Hindlimb muscle (tissue), 1 donor: ENCODE results near the gene DPYD. TPM values are rescaled to one million over a fixed set of nuclear protein-coding genes. Genes with fewer than 3 reads are reported as not detected.

Source experiments
- DNase-seq: peaks from one replicate; pipeline ENCODE4 v3.0.0-alpha.2; 2013
- polyA plus RNA-seq: library from polyadenylated mRNA; unstranded; fragments of 120-200 nt; gene quantifications from one replicate; pipeline ENCODE4 v1.2.1, GENCODE V29; 2013; ENCODE audit not compliant: insufficient read length

DPYD gene
- polyA plus RNA-seq, 1 donor: 8.3 TPM

GRCh38 chr1:97190326-97190725, 730.5 kb downstream of the DPYD start:
- no peak for DNase-seq

DNA sequence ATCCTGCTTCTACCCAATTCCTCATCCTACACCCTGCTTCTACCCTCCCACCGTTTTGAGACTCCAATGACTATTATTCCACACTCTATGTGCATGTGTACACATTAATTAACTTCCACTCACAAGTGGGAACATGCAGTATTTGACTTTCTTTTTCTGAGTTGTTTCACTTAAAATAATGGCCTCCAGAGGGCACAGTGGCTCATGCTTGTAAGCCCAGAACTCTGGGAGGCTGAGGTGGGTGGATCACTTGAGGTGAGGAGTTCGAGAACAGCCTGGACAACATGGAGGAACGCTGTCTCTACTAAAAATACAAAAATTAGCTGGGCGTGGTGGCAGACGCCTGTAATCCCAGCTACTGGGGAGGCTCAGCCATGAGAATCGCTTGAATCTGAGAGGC, 734.5 kb downstream of the DPYD start:
- no peak for DNase-seq

DNA sequence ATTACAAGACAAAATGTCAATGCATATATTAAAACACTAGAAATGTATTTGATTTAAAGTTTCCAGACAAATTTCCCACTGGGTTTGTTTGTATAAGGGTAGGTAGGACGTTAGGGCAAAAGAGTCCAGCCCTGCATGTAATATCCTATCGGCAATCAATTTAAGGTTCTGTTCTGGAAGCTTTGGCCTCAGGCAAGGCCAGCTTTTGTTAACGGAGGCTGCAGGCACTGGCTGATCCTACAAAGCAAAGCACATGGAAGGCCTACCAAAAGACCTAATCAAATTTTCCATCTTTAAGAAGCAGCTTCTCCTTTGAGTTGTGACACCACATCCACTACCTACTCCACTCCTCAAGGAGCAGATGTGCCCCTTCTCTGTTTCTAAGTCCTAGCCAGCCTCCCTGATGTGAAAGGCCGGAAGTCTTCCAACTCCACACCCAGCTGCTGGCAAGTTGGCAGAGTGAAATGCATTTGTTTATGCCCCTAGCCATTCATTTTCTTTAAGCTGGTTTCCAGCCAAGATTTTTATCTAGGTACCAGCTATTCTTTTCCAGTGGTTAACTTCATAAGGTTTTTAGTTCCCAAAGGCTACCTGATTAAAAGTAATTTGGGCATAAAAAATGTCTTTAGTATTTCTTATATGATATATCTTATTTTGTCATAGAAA, 746.7 kb downstream of the DPYD start:
- DNase-seq: no peak

DNA sequence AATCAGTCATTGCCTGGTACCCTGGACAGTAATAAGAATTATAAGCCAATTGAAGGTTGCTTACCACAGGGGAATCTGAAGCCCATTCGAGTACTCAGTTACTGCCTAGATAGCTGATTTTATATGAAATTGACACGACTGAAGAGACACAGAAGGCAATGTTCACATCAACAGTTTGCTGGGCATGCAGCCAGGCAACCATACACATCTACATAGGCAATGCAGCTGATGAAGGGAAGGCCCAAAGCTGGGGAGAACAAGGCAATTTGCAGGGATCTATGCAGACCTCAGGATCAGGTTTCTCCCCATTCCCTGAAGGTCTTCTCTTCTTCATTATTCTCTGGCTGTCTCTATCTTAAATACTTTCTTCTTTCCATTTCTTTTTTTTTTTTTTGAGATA, 750.5 kb downstream of the DPYD start:
- no peak for DNase-seq

DNA sequence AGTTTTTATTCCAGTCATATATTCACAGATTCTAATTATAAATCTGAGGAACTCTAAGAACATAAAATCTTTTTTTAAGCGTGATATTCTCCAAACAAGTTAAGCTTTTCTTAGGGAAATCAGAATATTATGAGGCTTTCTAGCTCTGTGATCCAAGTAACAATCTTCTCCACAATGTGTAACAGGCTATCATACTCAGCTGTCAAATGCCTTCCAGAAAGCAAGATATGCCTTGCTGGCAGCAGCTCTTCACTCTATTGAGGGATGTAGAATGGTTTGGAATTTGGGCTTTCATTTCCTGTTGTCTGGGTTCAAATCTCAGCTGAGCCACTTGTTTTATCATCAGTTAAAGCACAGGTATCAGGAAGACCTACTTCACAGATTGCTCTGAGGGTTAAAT, 752.8 kb downstream of the DPYD start:
- DNase-seq: no peak

- DNase-seq: no peak
Observed at GRCh38 chr1:97167246-97167645, 753.6 kb downstream of the DPYD start.

- DNase-seq: no peak
Observed at GRCh38 chr1:97166626-97167025, 754.2 kb downstream of the DPYD start.

GRCh38 chr1:97164276-97164639, 756.6 kb downstream of the DPYD start:
- DNase-seq: no peak

DNA sequence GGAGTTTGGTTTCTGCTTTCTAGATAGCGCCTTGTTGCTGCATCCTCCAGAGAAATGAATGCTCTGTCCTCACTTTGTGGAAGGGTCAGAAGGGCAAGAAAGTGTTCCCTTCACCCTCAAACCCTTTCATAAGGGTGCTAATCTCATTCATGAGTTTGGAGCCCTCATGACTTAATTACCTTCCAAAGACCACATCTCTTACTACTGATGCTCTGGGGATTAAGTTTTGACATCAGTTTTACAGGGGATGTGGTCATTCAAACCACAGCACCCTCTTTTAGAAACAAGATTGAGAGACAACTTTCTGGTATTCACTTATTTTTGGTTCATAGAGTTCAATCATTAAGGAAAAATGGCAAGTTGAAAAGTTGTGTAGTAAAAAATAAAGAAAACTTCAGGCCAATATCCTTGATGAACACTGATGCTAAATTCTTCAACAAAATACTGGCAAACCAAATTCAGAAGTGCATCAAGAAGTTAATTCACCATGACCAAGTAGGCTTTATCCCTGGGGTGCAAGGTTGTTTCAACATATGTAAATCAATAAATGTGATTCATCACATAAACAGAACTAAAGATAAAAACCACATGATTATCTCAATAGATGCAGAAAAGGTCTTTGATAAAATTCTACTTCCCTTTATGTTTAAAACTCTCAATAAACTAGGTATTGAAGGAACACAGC, 757.1 kb downstream of the DPYD start:
- no peak for DNase-seq

DNA sequence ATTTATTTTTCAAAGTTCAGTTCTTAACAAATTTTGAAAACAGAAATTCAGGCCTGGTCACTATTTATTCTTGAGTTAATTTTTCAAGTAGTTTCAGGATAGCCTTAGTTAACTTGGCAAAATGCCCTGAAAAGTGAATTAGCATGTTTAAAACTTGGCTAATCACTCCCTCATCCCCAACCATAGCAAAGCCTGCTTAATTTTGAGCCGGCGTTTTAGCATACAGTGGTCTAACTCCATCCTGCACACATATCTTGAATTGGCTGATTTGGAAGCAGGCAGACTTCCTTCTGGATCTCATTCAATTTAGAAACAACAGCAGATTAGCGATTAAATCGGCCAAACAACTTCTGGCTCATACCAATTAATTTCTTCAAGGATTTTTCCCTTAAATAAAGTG, 760.0 kb downstream of the DPYD start:
- DNase-seq: no peak

DNA sequence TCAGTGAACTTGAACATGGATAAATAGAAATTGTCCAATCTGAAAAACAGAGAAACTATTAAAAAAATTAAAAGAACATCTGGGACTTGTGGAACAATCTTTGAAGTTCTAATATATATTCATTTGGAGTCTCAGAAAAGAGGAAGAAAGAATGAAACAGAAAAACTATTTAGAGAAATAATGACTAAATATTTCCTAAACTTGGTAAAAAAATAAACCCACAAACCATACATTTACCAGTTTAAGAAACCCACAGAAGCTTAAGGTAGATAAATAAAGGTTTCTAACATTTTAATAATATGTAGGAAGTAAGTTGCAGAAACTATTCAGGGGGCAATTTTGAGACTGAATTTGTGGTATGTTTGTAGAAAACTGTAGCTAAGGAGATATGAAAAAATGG, 761.5 kb downstream of the DPYD start:
- no peak for DNase-seq

GRCh38 chr1:97158691-97159096, 762.1 kb downstream of the DPYD start:
- DNase-seq: no peak

DNA sequence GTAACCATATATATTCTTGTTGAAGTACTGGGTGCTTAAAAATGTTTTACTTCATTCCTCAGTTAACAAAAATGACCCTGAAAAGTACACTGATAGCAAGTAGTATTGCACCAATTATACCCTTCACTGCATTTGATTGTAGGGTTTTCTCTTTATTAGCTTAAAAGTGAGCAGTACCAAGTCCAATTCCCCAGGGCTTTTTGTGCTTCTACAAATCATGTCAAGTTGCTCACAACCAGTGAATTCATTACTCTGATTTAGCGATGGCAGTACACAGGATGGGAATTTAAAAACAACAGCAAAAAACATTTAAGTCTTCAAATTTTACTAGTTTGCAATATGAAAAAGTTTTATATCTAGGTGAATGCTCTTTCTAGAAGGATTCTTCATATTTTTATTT, 762.8 kb downstream of the DPYD start:
- no peak for DNase-seq

DNA sequence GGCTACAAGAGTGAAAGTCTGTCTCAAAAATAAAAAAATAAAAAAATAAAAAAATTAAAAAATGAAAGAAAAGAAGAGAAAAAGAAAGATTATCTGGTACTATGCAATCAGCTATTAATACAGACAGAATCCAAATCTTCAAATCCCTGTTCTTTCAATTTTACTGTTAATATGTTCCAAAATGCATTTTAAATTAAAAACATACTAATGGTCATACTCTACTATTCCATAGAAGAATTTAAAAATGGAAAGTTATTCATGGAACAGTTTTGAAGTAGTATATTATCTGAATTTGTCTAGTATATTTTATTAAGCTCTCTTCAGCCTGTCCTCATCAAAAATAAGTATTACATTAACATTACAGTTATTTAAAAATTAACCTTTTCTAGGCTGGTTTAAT, 769.2 kb downstream of the DPYD start:
- DNase-seq: no peak

- DNase-seq: no peak
Observed at GRCh38 chr1:97145321-97145956, 775.4 kb downstream of the DPYD start.

- DNase-seq: no peak
Observed at GRCh38 chr1:97144527-97144926, 776.3 kb downstream of the DPYD start.

DNA sequence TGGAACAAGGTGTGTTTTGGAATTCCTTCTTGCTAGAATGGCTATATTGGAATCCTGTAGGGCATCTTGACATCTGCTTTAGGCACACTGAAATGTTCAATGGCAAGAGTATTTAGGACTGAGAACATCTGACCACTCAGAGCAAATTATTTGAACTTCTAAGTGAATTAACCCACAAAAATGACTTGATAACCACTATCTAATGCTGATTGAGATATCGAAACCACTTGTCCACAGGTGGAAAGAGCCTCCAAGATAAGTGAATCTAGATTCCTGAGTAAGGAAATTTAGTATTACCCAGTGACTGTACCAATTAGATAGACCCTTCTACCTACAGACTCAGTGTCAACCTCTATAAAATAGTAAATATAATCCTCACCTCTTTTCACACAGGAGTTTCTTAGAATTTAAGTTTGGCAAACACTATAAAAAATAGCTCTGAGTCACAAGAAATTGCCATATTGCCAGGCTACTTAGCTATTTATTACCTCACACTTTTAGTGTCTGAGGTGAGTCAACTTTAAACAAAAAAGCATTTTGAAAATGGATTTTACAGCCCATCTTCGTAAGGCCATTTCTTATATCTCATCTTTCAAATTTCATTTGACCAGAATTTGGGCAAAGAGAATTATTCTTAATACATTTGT, 777.5 kb downstream of the DPYD start:
- no peak for DNase-seq

DNA sequence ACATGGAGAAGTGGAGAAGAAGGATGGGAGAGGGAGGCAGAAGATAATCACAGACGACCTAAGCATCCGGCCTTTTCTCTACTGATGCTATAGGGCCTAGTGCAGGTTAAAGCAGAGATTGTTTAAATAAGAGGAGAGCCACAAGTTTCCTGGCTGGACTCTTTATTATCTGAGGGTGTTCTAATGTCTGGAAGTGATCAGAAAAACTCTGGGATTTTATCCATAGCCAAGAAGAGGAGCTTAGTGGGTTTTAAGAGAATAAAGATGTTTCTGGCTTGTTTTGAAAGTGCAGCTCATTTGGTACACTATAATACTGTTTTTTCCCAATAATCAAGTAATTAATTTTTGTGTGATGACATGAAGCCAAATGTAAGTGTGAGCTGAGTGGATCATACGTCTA, 780.2 kb downstream of the DPYD start:
- no peak for DNase-seq

- DNase-seq: no peak
Observed at GRCh38 chr1:97139512-97139911, 781.3 kb downstream of the DPYD start.

DNA sequence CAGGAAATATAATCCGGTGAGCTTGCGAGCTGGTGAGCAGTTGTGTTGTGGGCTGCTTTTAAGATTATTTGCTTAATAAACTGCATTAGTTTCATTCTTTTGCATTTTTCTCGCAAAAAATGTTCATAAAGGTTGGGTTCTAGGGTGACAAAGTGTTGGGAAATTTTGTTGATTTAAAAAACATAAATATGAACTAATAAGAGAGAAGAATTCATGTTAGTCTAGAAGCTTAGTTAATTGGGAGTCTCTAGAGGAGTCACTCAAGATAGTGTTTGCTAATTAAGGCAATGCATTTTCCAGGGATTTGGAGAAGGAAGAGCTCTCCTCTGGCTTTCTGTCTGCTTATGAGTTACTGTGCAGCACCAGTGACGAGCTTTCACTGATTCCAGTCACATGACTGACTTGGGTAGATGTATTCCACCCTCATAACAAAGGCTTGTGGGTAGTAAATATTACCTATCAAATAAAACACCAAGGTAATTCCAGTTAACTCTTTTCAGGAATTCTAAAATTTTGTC, 782.3 kb downstream of the DPYD start:
- DNase-seq: no peak

GRCh38 chr1:97137862-97138514, 782.8 kb downstream of the DPYD start:
- peak; percentile 32 for DNase-seq

DNA sequence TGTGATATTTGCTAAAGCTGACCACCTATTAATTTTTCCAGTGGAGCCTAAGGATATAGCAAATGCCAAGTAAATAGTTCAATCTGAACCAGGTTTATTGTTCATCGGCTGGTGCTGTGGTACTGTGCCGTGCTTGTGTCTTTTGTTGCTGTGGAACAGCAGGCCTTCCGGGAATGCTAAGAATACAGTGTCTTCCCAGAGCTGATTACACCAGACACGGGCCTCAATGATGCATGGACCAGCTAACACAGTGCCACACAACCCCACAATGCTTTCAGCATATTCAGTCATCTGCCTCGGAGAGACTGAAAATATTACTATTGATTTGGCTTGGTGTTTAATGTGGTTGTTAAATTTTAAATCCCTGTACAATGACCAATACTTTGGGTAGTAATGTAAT, 783.8 kb downstream of the DPYD start:
- DNase-seq: no peak

DNA sequence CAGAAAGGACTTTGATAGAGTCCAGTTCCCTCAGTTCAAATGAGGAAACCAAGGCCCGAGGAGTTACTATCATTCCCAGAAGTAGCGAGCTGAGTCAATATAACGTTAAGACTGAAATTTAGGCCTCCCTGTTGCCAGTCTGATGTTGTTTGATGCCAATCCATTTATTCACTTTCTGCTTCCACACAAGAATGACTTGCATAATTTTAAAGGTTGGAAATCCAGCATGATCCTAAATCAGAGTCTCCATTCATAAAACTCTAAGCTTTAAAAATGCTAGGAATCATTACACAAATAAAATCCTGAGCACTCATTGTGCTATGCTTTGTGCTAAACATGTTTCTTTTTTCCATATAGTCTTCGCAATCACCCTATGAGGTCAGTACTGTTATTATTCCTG, 784.9 kb downstream of the DPYD start:
- DNase-seq: no peak
